Measurements from ENCODE around the gene CAMTA1. TPM values are rescaled to one million over a fixed set of nuclear protein-coding genes. Genes with fewer than 3 reads are reported as not detected.

Gene CAMTA1
- total RNA-seq, 1 donor from 2014 or later, result 77.6 TPM

DNA sequence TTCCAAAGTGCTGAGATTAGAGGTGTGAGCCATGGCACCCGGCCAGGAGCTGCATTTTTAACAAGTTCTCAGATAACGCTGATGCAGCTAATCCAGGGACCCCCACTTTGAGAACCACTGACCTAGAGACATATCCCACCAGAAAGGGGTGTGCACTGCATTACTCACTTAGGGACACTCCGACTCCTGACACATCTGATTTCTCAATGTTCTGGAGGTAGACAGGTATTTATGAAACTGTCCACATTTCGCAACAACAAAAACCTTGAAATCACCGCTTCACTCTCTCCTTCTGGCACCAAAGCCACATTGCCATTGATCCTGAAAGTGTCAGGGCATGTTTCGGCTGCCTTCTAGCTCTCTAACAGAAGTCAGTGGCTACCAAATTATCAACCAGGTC lies 23.2 kb upstream of the CAMTA1 start:
- FAIRE-seq, result no peak

DNA sequence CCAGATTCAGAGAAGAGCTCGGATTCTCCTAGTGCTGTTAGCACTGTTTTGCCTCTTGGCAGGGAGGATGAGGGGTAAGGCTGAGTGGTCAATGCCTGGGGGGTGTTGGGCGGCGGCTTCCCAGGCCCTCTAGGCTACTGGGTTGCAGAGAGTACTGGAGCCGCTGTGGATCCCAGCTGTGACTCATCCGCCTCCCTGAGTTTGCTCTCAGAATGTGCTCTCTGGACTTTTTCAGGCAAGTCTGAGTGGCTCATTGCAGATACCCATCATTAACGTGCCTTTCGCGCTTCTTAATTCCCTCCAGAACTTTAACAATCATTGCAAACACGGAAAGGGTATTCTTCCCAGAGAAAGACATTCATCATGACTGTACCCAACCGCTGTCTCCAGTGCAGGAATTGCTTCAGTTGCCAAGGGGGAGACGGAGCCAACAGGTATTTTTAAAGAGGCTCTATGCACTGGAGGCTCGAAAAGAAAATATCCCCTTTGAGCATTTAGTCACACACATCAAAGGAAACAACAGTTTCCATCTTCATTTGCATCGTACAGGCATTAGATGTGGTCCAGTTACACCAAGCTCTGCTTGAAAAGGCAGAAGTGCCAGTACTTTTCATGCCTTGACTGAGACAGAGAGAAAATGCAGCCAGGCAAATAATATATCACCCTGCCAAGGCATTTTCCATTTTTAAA lies 14.4 kb upstream of the CAMTA1 start:
- peaks cover 16% of the 10 kb centered on the region for H3K4me1 Mint-ChIP-seq (ENCODE audit: low read depth, unreplicated experiment)
- no peak for FAIRE-seq

More for the DNA sequence above, 23.2 kb upstream of the CAMTA1 start:
- Mint-ChIP-seq H3K36me3 (ENCODE audit: low read depth, unreplicated experiment) (no peaks in the 10 kb centered on the region), H3K9me3 (ENCODE audit: unreplicated experiment) (no peaks in the 10 kb centered on the region), H3K27ac (ENCODE audit: unreplicated experiment) (no peak overlapping the region), H3K4me1 (ENCODE audit: low read depth, unreplicated experiment) (no peaks in the 10 kb centered on the region), H3K27me3 (ENCODE audit: low read depth, unreplicated experiment) (peaks cover 4% of the 10 kb centered on the region), H3K4me3 (ENCODE audit: unreplicated experiment) (no peak overlapping the region)
- H3K79me2 ChIP-seq (ENCODE audit: insufficient read depth, low read length), result no peaks in the 10 kb centered on the region
- no peaks in the 10 kb centered on the region for H3K27me3 ChIP-seq (ENCODE audit: insufficient read depth, low read length)
- no peaks in the 10 kb centered on the region for H4K20me1 ChIP-seq (ENCODE audit: insufficient read depth, low read length)
- no peak overlapping the region for H3K4me3 ChIP-seq (ENCODE audit: insufficient read depth, low read depth, low read length)
- H3K4me2 ChIP-seq (ENCODE audit: low read length), result no peak overlapping the region
- no peak for DNase-seq (ENCODE audit: low read depth)
- no peaks in the 10 kb centered on the region for H3K4me1 ChIP-seq (ENCODE audit: insufficient read depth, low read length)
- H3K36me3 ChIP-seq (ENCODE audit: insufficient read depth, low read length), result no peaks in the 10 kb centered on the region
- no peak overlapping the region for H2AFZ ChIP-seq (ENCODE audit: low read depth, low read length)
- no peaks in the 10 kb centered on the region for H3K9me3 ChIP-seq (ENCODE audit: insufficient read depth, low read depth, low read length)
- TF ChIP-seq, protein P1, sequence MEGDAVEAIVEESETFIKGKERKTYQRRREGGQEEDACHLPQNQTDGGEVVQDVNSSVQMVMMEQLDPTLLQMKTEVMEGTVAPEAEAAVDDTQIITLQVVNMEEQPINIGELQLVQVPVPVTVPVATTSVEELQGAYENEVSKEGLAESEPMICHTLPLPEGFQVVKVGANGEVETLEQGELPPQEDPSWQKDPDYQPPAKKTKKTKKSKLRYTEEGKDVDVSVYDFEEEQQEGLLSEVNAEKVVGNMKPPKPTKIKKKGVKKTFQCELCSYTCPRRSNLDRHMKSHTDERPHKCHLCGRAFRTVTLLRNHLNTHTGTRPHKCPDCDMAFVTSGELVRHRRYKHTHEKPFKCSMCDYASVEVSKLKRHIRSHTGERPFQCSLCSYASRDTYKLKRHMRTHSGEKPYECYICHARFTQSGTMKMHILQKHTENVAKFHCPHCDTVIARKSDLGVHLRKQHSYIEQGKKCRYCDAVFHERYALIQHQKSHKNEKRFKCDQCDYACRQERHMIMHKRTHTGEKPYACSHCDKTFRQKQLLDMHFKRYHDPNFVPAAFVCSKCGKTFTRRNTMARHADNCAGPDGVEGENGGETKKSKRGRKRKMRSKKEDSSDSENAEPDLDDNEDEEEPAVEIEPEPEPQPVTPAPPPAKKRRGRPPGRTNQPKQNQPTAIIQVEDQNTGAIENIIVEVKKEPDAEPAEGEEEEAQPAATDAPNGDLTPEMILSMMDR (IDR thresholded peaks at IDR 0.05; ENCODE audit: insufficient read depth, low read depth, low read length), result no peak
- H3K9ac ChIP-seq (ENCODE audit: low read length), result no peak overlapping the region
- no peak overlapping the region for H3K27ac ChIP-seq (ENCODE audit: low read depth, low read length)

DNA sequence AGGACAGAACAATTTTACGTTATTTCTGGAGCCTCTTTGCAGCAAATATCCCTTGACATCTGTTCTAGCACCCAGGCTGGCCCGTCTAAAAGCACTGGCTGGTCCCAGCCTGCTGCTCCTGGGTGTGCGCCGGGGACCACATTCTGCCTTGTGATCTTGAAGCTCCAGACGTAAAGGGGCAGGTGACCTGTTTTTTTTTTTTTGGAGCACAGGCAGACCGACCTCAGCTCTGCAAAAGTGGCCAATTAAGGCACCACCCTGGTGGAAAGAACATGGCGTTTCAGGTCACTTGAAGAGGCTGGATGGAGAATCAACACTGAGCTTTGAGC lies 13.8 kb upstream of the CAMTA1 start:
- H3K36me3 ChIP-seq (ENCODE audit: insufficient read depth, low read length), result no peaks in the 10 kb centered on the region
- no peak overlapping the region for H3K27ac ChIP-seq (ENCODE audit: low read depth, low read length)
- peaks cover 4% of the 10 kb centered on the region for H3K27me3 ChIP-seq (ENCODE audit: insufficient read depth, low read length)
- no peaks in the 10 kb centered on the region for H3K79me2 ChIP-seq (ENCODE audit: insufficient read depth, low read length)
- DNase-seq (ENCODE audit: low read depth), result no peak
- Mint-ChIP-seq H3K4me1 (ENCODE audit: low read depth, unreplicated experiment) (peaks cover 16% of the 10 kb centered on the region), H3K4me3 (ENCODE audit: unreplicated experiment) (no peak overlapping the region), H3K27ac (ENCODE audit: unreplicated experiment) (no peak overlapping the region), H3K27me3 (ENCODE audit: low read depth, unreplicated experiment) (no peaks in the 10 kb centered on the region), H3K36me3 (ENCODE audit: low read depth, unreplicated experiment) (no peaks in the 10 kb centered on the region), H3K9me3 (ENCODE audit: unreplicated experiment) (peaks cover 1% of the 10 kb centered on the region)
- FAIRE-seq, result no peak
- H4K20me1 ChIP-seq (ENCODE audit: insufficient read depth, low read length), result no peaks in the 10 kb centered on the region
- no peaks in the 10 kb centered on the region for H3K9me3 ChIP-seq (ENCODE audit: insufficient read depth, low read depth, low read length)
- H3K4me2 ChIP-seq (ENCODE audit: low read length), result peak overlapping the region; percentile 80
- no peak overlapping the region for H2AFZ ChIP-seq (ENCODE audit: low read depth, low read length)
- TF ChIP-seq, protein P1 (IDR thresholded peaks at IDR 0.05; ENCODE audit: insufficient read depth, low read depth, low read length), result no peak
- no peak for TF ChIP-seq EZH2 (IDR thresholded peaks at IDR 0.05; ENCODE audit: insufficient read depth, low read length)
- H3K4me1 ChIP-seq (ENCODE audit: insufficient read depth, low read length), result peaks cover 18% of the 10 kb centered on the region
- no peak overlapping the region for H3K9ac ChIP-seq (ENCODE audit: low read length)
- H3K4me3 ChIP-seq (ENCODE audit: insufficient read depth, low read depth, low read length), result no peak overlapping the region

More for the DNA sequence above, 14.4 kb upstream of the CAMTA1 start:
- DNase-seq (ENCODE audit: low read depth), result peak; percentile 39
- Histone ChIP-seq H3K27ac (ENCODE audit: low read depth, low read length) (no peak overlapping the region), H3K79me2 (ENCODE audit: insufficient read depth, low read length) (no peaks in the 10 kb centered on the region), H3K36me3 (ENCODE audit: insufficient read depth, low read length) (no peaks in the 10 kb centered on the region), H3K9me3 (ENCODE audit: insufficient read depth, low read depth, low read length) (no peaks in the 10 kb centered on the region), H3K4me1 (ENCODE audit: insufficient read depth, low read length) (peaks cover 18% of the 10 kb centered on the region), H3K27me3 (ENCODE audit: insufficient read depth, low read length) (peaks cover 4% of the 10 kb centered on the region), H2AFZ (ENCODE audit: low read depth, low read length) (peak overlapping the region; percentile 60), H3K4me3 (ENCODE audit: insufficient read depth, low read depth, low read length) (no peak overlapping the region), H3K9ac (ENCODE audit: low read length) (peak overlapping the region; percentile 16), H4K20me1 (ENCODE audit: insufficient read depth, low read length) (no peaks in the 10 kb centered on the region), H3K4me2 (ENCODE audit: low read length) (peak overlapping the region; percentile 80)
- no peak overlapping the region for H3K4me3 Mint-ChIP-seq (ENCODE audit: unreplicated experiment)
- H3K36me3 Mint-ChIP-seq (ENCODE audit: low read depth, unreplicated experiment), result no peaks in the 10 kb centered on the region
- no peak overlapping the region for H3K27ac Mint-ChIP-seq (ENCODE audit: unreplicated experiment)
- H3K27me3 Mint-ChIP-seq (ENCODE audit: low read depth, unreplicated experiment), result no peaks in the 10 kb centered on the region
- H3K9me3 Mint-ChIP-seq (ENCODE audit: unreplicated experiment), result no peaks in the 10 kb centered on the region
- no peak for TF ChIP-seq EZH2 (IDR thresholded peaks at IDR 0.05; ENCODE audit: insufficient read depth, low read length)
- TF ChIP-seq, protein P1 (IDR thresholded peaks at IDR 0.05; ENCODE audit: insufficient read depth, low read depth, low read length), result no peak

All from astrocyte (in vitro differentiated cells and primary cell).